Kidney (tissue), 14 donors: Measurements from ENCODE around the gene PRPSAP1. TPM values are rescaled to one million over a fixed set of nuclear protein-coding genes. Genes with fewer than 3 reads are reported as not detected.

Source experiments
- DNase-seq, 5 donors: peaks; one replicate each; pipeline ENCODE4 v3.0.0-alpha.2; 2013 to 2020
- FAIRE-seq: peaks from 2 replicates; lab custom pipeline; 2012; peaks lifted over from hg19 to GRCh38; lab: Jason Lieb, UNC
- H3K27ac ChIP-seq, 2 donors: one replicate each; pipeline ENCODE4 v1.7.0; 2013; ENCODE audit warnings: low read depth in 2 of 2, low read length in 2 of 2, inconsistent platforms in 1 of 2
- H3K27me3 ChIP-seq: one replicate; pipeline ENCODE4 v1.7.1; 2013; ENCODE audit warnings: low read length, inconsistent platforms; ENCODE audit not compliant: control insufficient read depth, insufficient read depth
- H3K36me3 ChIP-seq, 3 donors: one replicate each; pipeline versions ENCODE4 v1.7.0 to v1.7.1; 2013; ENCODE audit warnings: low read length in 3 of 3, control low read depth in 1 of 3, inconsistent platforms in 1 of 3; ENCODE audit not compliant: insufficient read depth in 3 of 3, control insufficient read depth in 2 of 3
- H3K4me1 ChIP-seq, 3 donors: one replicate each; pipeline versions ENCODE4 v1.7.0 to v1.7.1; 2013; ENCODE audit warnings: low read length in 3 of 3, inconsistent platforms in 1 of 3, low read depth in 1 of 3; ENCODE audit not compliant: control insufficient read depth in 2 of 3, insufficient read depth in 2 of 3
- H3K4me3 ChIP-seq, 3 donors: one replicate each; pipeline versions ENCODE4 v1.7.0 to v1.8.1; 2013; ENCODE audit warnings: low read length in 3 of 3, control low read depth in 1 of 3, inconsistent platforms in 1 of 3
- H3K9ac ChIP-seq, 3 donors: one replicate each; pipeline versions ENCODE4 v1.7.0 to v1.7.1; 2013; ENCODE audit warnings: low read length in 3 of 3, control low read depth in 1 of 3, inconsistent platforms in 1 of 3
- H3K9me3 ChIP-seq, 3 donors: one replicate each; pipeline versions ENCODE4 v1.7.0 to v1.7.1; 2013; ENCODE audit warnings: low read length in 3 of 3, control low read depth in 1 of 3, inconsistent platforms in 1 of 3; ENCODE audit not compliant: control insufficient read depth in 2 of 3, insufficient read depth in 1 of 3
- intact Hi-C: fragments of 100-400 bp; cut with DNase I; formaldehyde crosslinking; loops from one replicate; pipeline ENCODE4 v1.11.1; 2022
- polyA plus RNA-seq: library from polyadenylated mRNA; stranded (reverse); fragments of 350-450 nt; fragmentation: Illumina TruSeq; extraction: RNeasy Lipid Tissue Mini Kit (QIAGEN cat#74804); gene quantifications from one replicate; pipeline ENCODE4 v1.2.3, GENCODE V29; 2014; ENCODE audit warnings: low read depth, low replicate concordance; ENCODE audit not compliant: insufficient read depth
- total RNA-seq: library from RNA; stranded (reverse); fragmentation: NEBNext Ultra II Directional; extraction: Animal tissue kit (Norgen Biotek cat#: 25700); gene quantifications from one replicate; pipeline ENCODE4 v1.2.1, GENCODE V29; 2021
- TF ChIP-seq, protein P1 (sequence below): IDR thresholded peaks from 3 replicates; pipeline ENCODE4 v1.5.1; 2012; ENCODE audit warnings: mild to moderate bottlenecking, moderate library complexity, borderline replicate concordance; ENCODE audit not compliant: insufficient read depth; ENCODE audit errors: extremely low read depth
- donor health status: control.
- donor health status: control.
- donor health status: control.
- donor health status: control.
- donor health status: control.
- donor health status: DM: yes; HTN: yes; CAD: no.
- donor health status: Normal renal cell carcinoma (clear cell type).

Gene PRPSAP1
- total and polyA plus RNA-seq, 2 donors from 2014 or later: 37.6 to 39.9 TPM

DNA sequence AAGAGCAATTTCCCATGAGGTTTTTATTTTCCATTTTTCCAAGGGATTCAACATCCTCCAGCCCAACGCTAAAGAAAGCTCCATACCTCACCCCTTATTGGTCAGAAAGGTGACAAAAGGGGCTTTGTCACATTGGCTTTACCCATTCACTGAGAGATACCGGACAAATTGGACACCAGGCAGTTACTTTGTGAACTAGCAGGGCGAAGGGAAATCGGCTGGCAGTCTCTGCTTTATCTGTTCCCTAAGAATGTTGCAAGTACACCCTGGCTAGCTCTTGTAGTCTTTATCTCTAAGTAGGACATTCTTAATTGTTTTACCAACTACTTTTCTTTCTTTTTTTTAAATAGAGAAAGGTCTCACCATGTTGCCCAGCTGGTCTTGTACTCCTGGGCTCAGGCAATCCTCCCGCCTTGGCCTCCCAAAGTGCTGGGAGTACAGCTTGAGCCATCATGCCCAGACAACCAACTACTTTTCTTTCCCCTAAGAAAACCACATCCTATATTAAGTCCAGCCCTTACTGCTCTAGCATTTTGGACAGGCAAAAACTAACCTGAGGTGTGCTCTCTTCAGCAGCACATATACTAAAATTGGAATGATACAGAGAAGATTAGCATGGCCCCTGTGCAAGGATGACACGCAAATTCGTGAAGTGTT is 16.8 kb downstream of the PRPSAP1 start:
- FAIRE-seq (no peak), DNase-seq (no peak)
- Histone ChIP-seq H3K36me3 (no peaks in the 10 kb centered on the region), H3K9me3 (no peaks in the 10 kb centered on the region), H3K27ac (no peak overlapping the region), H3K4me1 (no peaks in the 10 kb centered on the region), H3K27me3 (no peaks in the 10 kb centered on the region), H3K4me3 (no peak overlapping the region), H3K9ac (no peak overlapping the region)
- TF ChIP-seq, protein P1, sequence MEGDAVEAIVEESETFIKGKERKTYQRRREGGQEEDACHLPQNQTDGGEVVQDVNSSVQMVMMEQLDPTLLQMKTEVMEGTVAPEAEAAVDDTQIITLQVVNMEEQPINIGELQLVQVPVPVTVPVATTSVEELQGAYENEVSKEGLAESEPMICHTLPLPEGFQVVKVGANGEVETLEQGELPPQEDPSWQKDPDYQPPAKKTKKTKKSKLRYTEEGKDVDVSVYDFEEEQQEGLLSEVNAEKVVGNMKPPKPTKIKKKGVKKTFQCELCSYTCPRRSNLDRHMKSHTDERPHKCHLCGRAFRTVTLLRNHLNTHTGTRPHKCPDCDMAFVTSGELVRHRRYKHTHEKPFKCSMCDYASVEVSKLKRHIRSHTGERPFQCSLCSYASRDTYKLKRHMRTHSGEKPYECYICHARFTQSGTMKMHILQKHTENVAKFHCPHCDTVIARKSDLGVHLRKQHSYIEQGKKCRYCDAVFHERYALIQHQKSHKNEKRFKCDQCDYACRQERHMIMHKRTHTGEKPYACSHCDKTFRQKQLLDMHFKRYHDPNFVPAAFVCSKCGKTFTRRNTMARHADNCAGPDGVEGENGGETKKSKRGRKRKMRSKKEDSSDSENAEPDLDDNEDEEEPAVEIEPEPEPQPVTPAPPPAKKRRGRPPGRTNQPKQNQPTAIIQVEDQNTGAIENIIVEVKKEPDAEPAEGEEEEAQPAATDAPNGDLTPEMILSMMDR: no peak
- intact Hi-C loops: no loop called here

DNA sequence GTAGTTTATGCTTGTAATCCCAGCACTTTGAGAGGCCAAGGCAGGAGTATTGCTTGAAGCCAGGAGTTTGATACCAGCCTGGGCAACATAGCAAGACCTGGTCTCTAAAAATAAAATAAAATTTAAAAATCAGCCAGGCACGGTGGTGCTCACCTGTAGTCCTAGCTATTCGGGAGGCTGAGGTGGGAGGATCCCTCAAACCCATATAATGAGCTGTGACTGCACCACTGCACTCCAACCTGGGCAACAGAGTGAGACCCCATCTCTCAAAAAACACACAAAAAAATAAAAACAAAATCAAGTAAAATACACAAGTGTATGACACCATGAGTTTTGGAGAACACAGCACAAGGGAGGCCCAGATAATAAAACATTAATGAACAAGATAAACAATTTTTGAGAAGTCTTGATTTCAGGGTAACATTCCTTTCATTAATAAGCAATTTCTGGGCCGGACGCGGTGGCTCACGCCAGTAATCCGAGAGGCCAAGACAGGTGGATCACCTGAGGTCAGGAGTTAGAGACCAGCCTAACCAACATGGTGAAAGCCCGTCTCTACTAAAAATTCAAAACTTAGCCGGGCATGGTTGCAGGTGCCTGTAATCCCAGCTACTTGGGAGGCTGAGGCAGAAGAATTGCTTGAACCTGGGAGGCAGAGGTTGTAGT is 17.9 kb downstream of the PRPSAP1 start:
- no peak overlapping the region for H3K9ac ChIP-seq
- no peaks in the 10 kb centered on the region for H3K27me3 ChIP-seq
- FAIRE-seq: no peak
- DNase-seq: no peak
- intact Hi-C loops: no loop called here
- H3K36me3 ChIP-seq: peaks cover 0 to 5% (median 0%) of the 10 kb centered on the region in 3 donors
- TF ChIP-seq, protein P1: no peak
- H3K27ac ChIP-seq: no peak overlapping the region
- no peaks in the 10 kb centered on the region for H3K9me3 ChIP-seq
- H3K4me1 ChIP-seq: no peaks in the 10 kb centered on the region
- no peak overlapping the region for H3K4me3 ChIP-seq

DNA sequence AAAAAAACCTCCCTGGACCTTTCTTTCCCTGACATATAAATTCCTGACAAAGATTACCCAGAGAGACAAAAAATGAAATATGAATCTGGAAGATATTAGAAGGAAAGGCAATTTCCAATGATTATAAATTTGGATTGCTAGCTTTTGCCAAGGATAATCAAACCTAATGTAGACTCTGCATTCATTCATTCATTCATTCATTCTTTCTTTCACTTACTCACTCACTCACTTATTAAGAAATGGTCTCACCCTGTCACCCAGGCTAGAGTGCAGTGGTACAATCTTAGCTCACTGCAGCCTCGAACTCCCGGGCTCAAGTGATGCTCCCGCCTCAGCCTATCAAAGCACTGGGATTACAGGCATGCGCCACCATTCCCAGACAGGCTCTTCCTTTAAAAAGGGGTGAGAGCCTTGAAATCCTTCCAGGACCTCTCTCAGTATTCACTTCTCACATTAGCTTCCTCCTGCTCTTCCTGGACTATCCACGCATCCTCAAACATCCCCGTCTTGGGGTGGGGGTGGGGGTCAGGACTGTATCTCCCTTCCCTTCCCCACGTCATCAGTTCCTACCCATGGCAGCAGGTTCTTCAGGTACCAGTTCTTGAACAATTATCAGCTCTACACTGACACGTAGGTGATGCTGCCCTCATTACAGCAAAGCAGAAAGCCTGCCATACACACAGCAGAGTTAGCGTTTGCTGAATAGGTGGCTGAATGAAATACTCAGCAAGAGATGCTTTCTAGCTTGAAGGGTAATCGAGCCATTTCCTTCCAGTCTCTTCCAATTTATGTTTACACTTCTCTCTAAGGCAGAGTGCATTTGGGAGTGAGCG is 19.8 kb downstream of the PRPSAP1 start:
- peaks cover 0 to 18% (median 3%) of the 10 kb centered on the region in 3 donors for H3K36me3 ChIP-seq
- no peak overlapping the region for H3K27ac ChIP-seq
- TF ChIP-seq, protein P1: no peak
- no peaks in the 10 kb centered on the region for H3K9me3 ChIP-seq
- no peak overlapping the region for H3K9ac ChIP-seq
- intact Hi-C loops: no loop called here
- H3K4me3 ChIP-seq: no peak overlapping the region
- no peaks in the 10 kb centered on the region for H3K27me3 ChIP-seq
- DNase-seq (no peak), FAIRE-seq (no peak)
- H3K4me1 ChIP-seq: no peaks in the 10 kb centered on the region
